DOHH2 (cell line): Measurements from ENCODE around the gene MAF.

Experiments
- H3F3A ChIP-seq: fragments of 200-600 bp; sonication (generic), shearing (Covaris generic); 2 replicates; pipeline ENCODE4 v1.6.0; 2016; ENCODE audit warnings: antibody characterized with exemption, mild to moderate bottlenecking; ENCODE audit not compliant: control insufficient read depth, insufficient read depth
- H3K27ac ChIP-seq: fragments of 200-600 bp; sonication (generic); 2 replicates; pipeline ENCODE4 v1.5.1; 2014; ENCODE audit warnings: low read depth, mild to moderate bottlenecking, low read length, moderate library complexity
- H3K27me3 ChIP-seq: fragments of 200-600 bp; sonication (generic); 2 replicates; pipeline ENCODE4 v1.6.1; 2014; ENCODE audit warnings: mild to moderate bottlenecking, low read length, mixed read lengths; ENCODE audit not compliant: control insufficient read depth
- H3K36me3 ChIP-seq: fragments of 200-600 bp; sonication (generic); 2 replicates; pipeline ENCODE4 v1.6.1; 2014; ENCODE audit warnings: mild to moderate bottlenecking, low read length, moderate library complexity, mixed read lengths; ENCODE audit not compliant: control insufficient read depth
- H3K4me1 ChIP-seq: fragments of 200-600 bp; sonication (generic); 2 replicates; pipeline ENCODE4 v1.6.1; 2014; ENCODE audit warnings: mild to moderate bottlenecking, low read length, mixed read lengths; ENCODE audit not compliant: control insufficient read depth
- H3K4me2 ChIP-seq: fragments of 200-600 bp; sonication (generic); 2 replicates; pipeline ENCODE4 v1.6.0; 2014; ENCODE audit warnings: mild to moderate bottlenecking, low read length, moderate library complexity
- H3K4me3 ChIP-seq: fragments of 200-600 bp; sonication (generic); 2 replicates; pipeline ENCODE4 v1.5.1; 2014; ENCODE audit warnings: mild to moderate bottlenecking, low read length, mixed read lengths
- H3K79me2 ChIP-seq: fragments of 200-600 bp; sonication (generic); 2 replicates; pipeline ENCODE4 v1.6.1; 2014; ENCODE audit warnings: mild to moderate bottlenecking, low read length, mixed read lengths; ENCODE audit not compliant: control insufficient read depth
- H3K9me2 ChIP-seq: fragments of 200-600 bp; sonication (generic); replicated peaks from 2 replicates; pipeline ENCODE4 v1.6.1; 2014; ENCODE audit warnings: mild to moderate bottlenecking, low read length, mixed read lengths; ENCODE audit not compliant: control insufficient read depth
- H3K9me3 ChIP-seq: fragments of 200-600 bp; sonication (generic); 2 replicates; pipeline ENCODE4 v1.6.1; 2014; ENCODE audit warnings: antibody characterized with exemption, low read length, mixed read lengths; ENCODE audit not compliant: control insufficient read depth, insufficient read depth
- H4K20me1 ChIP-seq: fragments of 200-600 bp; sonication (generic); 2 replicates; pipeline ENCODE4 v1.6.0; 2014; ENCODE audit warnings: low read depth, mild to moderate bottlenecking, antibody characterized with exemption, low read length, moderate library complexity; ENCODE audit not compliant: control insufficient read depth, insufficient read depth
- EZH2phosphoT487 ChIP-seq: fragments of 200-600 bp; sonication (generic); IDR thresholded peaks from 2 replicates; pipeline ENCODE4 v1.6.1; 2017; ENCODE audit warnings: borderline replicate concordance, mild to moderate bottlenecking, antibody characterized with exemption, low read length, moderate library complexity, mixed read lengths
- TF ChIP-seq, protein P1 (sequence below): fragments of 200-600 bp; sonication (generic); IDR thresholded peaks from one replicate; pipeline ENCODE4 v1.5.1; 2014; ENCODE audit warnings: antibody characterized with exemption, mild to moderate bottlenecking, low read depth, low read length; ENCODE audit not compliant: poor library complexity, severe bottlenecking

The MAF gene

DNA sequence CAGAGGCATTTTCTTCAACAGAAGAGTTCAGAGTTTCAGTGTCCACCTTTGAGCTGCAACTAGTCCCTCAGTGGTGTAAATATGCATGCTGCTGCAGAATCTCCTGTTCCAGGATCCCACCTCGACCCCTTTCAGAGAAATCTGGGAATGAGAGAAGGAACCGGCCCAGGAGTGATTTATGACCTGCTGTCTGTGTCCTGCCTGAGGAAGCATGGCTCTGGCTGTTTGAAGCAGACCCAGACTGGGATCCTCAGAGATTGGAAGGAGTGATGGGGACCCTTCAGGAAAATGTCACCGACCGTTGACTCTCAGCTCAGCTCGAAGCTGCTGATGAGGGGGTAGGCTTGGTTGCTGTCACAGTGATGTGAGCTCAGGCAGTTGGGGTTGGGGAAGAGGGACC lies 8.4 kb upstream of the MAF start:
- no peaks in the 10 kb centered on the region for H3K36me3 ChIP-seq
- no peaks in the 10 kb centered on the region for H3K79me2 ChIP-seq
- H3K4me2 ChIP-seq, result no peak overlapping the region
- TF ChIP-seq EZH2phosphoT487, result no peak
- TF ChIP-seq, protein P1, sequence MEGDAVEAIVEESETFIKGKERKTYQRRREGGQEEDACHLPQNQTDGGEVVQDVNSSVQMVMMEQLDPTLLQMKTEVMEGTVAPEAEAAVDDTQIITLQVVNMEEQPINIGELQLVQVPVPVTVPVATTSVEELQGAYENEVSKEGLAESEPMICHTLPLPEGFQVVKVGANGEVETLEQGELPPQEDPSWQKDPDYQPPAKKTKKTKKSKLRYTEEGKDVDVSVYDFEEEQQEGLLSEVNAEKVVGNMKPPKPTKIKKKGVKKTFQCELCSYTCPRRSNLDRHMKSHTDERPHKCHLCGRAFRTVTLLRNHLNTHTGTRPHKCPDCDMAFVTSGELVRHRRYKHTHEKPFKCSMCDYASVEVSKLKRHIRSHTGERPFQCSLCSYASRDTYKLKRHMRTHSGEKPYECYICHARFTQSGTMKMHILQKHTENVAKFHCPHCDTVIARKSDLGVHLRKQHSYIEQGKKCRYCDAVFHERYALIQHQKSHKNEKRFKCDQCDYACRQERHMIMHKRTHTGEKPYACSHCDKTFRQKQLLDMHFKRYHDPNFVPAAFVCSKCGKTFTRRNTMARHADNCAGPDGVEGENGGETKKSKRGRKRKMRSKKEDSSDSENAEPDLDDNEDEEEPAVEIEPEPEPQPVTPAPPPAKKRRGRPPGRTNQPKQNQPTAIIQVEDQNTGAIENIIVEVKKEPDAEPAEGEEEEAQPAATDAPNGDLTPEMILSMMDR, result no peak
- H3K9me3 ChIP-seq, result no peaks in the 10 kb centered on the region
- peaks cover 8% of the 10 kb centered on the region for H3K27me3 ChIP-seq
- no peaks in the 10 kb centered on the region for H3F3A ChIP-seq
- no peak overlapping the region for H3K27ac ChIP-seq
- no peaks in the 10 kb centered on the region for H3K4me1 ChIP-seq
- no peak overlapping the region for H3K4me3 ChIP-seq
- H3K9me2 ChIP-seq, result no peaks in the 10 kb centered on the region
- no peaks in the 10 kb centered on the region for H4K20me1 ChIP-seq

DNA sequence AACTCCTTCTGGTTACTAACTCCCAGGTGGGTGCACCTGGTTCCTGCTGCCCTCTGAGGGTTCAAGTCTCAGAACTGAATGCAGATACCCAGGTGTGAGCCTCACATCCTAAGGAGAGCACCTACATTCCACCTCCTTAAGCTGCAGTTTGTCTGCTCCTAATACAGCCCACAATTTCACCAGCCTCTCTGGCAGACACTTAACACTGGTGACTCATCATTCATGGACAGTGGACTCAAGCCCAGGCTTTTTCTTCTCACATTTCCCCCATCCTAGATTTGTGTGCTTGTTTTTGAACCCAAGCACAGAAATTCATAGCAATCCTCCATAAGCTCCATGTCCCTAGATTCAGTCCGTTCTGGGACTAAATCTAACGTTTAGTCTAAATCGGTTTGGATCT lies 7.0 kb upstream of the MAF start:
- Histone ChIP-seq H3K4me3 (no peak overlapping the region), H3K4me2 (no peak overlapping the region), H3K9me2 (no peaks in the 10 kb centered on the region), H3K79me2 (no peaks in the 10 kb centered on the region), H3F3A (no peaks in the 10 kb centered on the region), H3K36me3 (no peaks in the 10 kb centered on the region), H3K27ac (no peak overlapping the region), H4K20me1 (no peaks in the 10 kb centered on the region), H3K27me3 (peaks cover 10% of the 10 kb centered on the region), H3K9me3 (no peaks in the 10 kb centered on the region), H3K4me1 (no peaks in the 10 kb centered on the region)
- TF ChIP-seq, protein P1, result no peak
- no peak for TF ChIP-seq EZH2phosphoT487

DNA sequence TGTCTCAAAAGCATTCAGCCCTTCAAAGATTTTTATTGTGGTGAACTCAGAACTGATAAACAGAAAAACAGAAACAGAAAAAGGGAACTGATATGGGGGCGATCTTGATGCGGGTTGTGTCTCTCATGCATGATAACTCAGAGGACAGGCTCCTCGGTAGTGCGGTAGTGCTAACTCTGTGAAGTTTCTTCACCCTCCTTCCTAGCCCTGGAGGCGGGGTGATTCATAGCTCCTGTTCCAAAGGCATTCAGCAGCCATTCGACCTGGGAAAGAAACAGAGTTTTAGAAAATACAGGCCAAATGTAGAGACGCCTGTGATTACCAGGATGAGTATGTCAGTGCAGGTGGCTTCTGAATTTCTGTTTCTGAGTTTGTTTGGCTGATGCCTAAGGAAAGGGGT lies 5.5 kb upstream of the MAF start:
- TF ChIP-seq, protein P1, result no peak
- no peak for TF ChIP-seq EZH2phosphoT487
- Histone ChIP-seq H3K4me3 (no peak overlapping the region), H3K27me3 (peaks cover 10% of the 10 kb centered on the region), H3K4me1 (no peaks in the 10 kb centered on the region; the same call in 1 of the 2 replicates), H3K36me3 (no peaks in the 10 kb centered on the region), H3K79me2 (no peaks in the 10 kb centered on the region), H3K4me2 (no peak overlapping the region), H3K9me2 (no peaks in the 10 kb centered on the region), H3F3A (no peaks in the 10 kb centered on the region), H4K20me1 (no peaks in the 10 kb centered on the region), H3K27ac (no peak overlapping the region), H3K9me3 (no peaks in the 10 kb centered on the region)

DNA sequence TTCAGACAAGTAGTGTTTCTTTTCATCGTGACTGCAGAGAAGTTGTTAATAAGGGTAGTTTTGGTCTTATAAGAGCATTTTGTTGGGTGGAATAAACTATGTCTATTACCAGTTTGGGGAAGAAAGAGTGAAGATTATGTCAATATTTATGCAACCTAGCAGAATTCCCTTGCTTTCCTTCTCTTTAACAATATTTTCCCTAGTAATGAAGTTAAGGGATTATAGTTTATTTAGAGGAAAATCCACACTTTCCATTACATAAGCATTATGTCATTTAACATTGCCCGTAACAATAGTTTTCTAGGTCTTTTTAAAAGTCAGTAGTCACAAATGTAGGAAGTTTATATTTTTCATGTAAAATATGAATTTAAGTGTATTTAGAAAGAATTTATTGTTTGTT lies 2.5 kb upstream of the MAF start:
- Histone ChIP-seq H3K4me3 (no peak overlapping the region), H3K9me2 (no peaks in the 10 kb centered on the region), H3K79me2 (no peaks in the 10 kb centered on the region), H3K27ac (no peak overlapping the region), H3K9me3 (no peaks in the 10 kb centered on the region), H3K4me2 (no peak overlapping the region), H3K4me1 (no peaks in the 10 kb centered on the region; the same call in 1 of the 2 replicates), H3K36me3 (no peaks in the 10 kb centered on the region), H4K20me1 (no peaks in the 10 kb centered on the region), H3F3A (no peaks in the 10 kb centered on the region), H3K27me3 (peaks cover 10% of the 10 kb centered on the region)
- TF ChIP-seq, protein P1, result no peak
- no peak for TF ChIP-seq EZH2phosphoT487
